Activated naive CD8-positive, alpha-beta T cell treated with anti-CD3 and anti-CD28 coated beads, Interleukin-2, amount 10 ng/mL, durations not matched to agents 7 days and 5 days (primary cell): Measurements from ENCODE around the gene CCKAR. TPM values are rescaled to one million over a fixed set of nuclear protein-coding genes. Genes with fewer than 3 reads are reported as not detected.

Source experiments
- ATAC-seq: fragments of 150-1000 bp; cut with Tn5 transposase; one replicate; pipeline ENCODE4 v1.10.0; 2021; ENCODE audit warnings: low read depth, moderate library complexity
- POLR2A ChIA-PET: fragments of 350-600 bp; sonication (Branson Sonifier 250); formaldehyde crosslinking; loops from one replicate; lab custom pipeline; 2021; ENCODE audit warnings: antibody characterized with exemption; lab: Charles Lee
- DNase-seq: peaks from one replicate; pipeline ENCODE4 v3.0.0; 2021
- H3K27ac Mint-ChIP-seq: one replicate; pipeline ENCODE4 v1.8.0; 2022; ENCODE audit warnings: mild to moderate bottlenecking, mixed read lengths
- H3K27me3 Mint-ChIP-seq: one replicate; pipeline ENCODE4 v1.8.0; 2022; ENCODE audit warnings: mild to moderate bottlenecking, moderate library complexity, mixed read lengths
- H3K36me3 Mint-ChIP-seq: one replicate; pipeline ENCODE4 v1.8.0; 2021; ENCODE audit warnings: mild to moderate bottlenecking, mixed read lengths
- H3K4me1 Mint-ChIP-seq: one replicate; pipeline ENCODE4 v1.8.0; 2021; ENCODE audit warnings: mixed read lengths
- H3K4me3 Mint-ChIP-seq: one replicate; pipeline ENCODE4 v1.8.0; 2022; ENCODE audit warnings: mild to moderate bottlenecking, moderate library complexity, mixed read lengths
- H3K9me3 Mint-ChIP-seq: one replicate; pipeline ENCODE4 v1.8.0; 2021; ENCODE audit warnings: mixed read lengths
- total RNA-seq, 2 experiments: library from RNA; stranded (reverse); gene quantifications; one replicate each; pipeline ENCODE4 v1.2.3, GENCODE V29; 2021

CCKAR gene
- total RNA-seq, 2 experiments from 2014 or later: not detected

DNA sequence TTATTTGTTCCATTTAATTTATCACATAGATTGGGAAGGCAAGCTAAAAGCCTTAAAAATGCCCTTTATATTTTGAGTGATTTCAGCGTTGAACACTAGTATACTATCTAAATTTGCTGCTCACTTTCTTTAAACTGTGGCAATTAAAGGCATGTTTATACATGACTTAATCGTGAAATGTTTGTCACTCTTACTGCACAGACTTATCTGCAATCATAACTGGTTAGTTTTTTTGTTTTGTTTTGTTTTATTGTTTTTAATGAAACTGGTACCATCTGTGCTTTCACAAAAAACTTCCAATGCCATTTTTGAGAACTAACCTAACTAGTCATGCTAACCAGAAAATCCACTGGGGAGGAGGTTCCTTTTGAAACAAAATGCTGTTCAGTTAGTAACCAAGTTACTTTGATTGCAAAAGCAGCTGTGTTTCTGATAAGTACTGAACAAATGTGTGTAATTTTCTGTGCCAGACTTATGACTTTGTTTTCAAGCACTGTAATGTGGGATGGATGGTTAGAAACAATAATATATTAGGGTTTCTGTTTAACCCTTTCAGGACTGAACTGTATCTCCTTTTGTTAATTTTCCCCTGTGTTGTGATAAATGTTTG lies 56.1 kb downstream of the CCKAR start:
- POLR2A ChIA-PET: no interaction called here

DNA sequence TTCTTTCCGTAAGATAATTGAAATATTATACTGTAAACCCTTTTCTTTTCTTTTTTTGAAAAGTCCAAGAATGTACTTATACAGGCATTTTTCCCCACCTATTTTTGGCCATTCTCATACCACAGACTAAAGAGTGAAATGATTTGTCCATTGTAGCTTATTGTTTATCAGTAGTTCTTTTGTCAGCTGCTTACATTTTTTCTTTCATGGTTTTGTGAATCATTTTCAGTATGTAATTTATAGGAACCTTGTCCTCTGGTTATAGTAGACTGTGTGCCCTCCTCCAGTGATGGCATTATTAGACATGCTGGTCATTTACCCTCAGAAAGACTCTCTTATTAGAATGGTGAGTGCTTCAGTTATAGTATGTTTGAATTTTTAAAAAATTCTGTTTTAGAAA lies 56.7 kb downstream of the CCKAR start:
- no peaks in the 10 kb centered on the region for H3K27me3 Mint-ChIP-seq
- ATAC-seq (no peak), DNase-seq (no peak)
- no peak overlapping the region for H3K27ac Mint-ChIP-seq
- POLR2A ChIA-PET: no interaction called here
- peaks cover 12% of the 10 kb centered on the region for H3K36me3 Mint-ChIP-seq
- H3K9me3 Mint-ChIP-seq: no peaks in the 10 kb centered on the region
- H3K4me3 Mint-ChIP-seq: no peak overlapping the region
- H3K4me1 Mint-ChIP-seq: no peaks in the 10 kb centered on the region

More for the DNA sequence above, 56.1 kb downstream of the CCKAR start:
- Mint-ChIP-seq H3K36me3 (peaks cover 12% of the 10 kb centered on the region), H3K4me1 (no peaks in the 10 kb centered on the region), H3K27ac (no peak overlapping the region), H3K9me3 (no peaks in the 10 kb centered on the region), H3K4me3 (no peak overlapping the region), H3K27me3 (no peaks in the 10 kb centered on the region)
- ATAC-seq (no peak), DNase-seq (no peak)

GRCh38 chr4:26432419-26432818 lies 57.9 kb downstream of the CCKAR start:
- H3K27ac Mint-ChIP-seq: no peak overlapping the region
- no peak for ATAC-seq
- H3K4me1 Mint-ChIP-seq: peaks cover 2% of the 10 kb centered on the region
- POLR2A ChIA-PET: no interaction called here
- no peak for DNase-seq
- no peaks in the 10 kb centered on the region for H3K9me3 Mint-ChIP-seq
- no peak overlapping the region for H3K4me3 Mint-ChIP-seq
- peaks cover 12% of the 10 kb centered on the region for H3K36me3 Mint-ChIP-seq
- H3K27me3 Mint-ChIP-seq: no peaks in the 10 kb centered on the region

GRCh38 chr4:26431461-26432180 lies 58.7 kb downstream of the CCKAR start:
- Mint-ChIP-seq H3K4me3 (no peak overlapping the region), H3K27ac (no peak overlapping the region), H3K36me3 (peaks cover 13% of the 10 kb centered on the region), H3K4me1 (peaks cover 2% of the 10 kb centered on the region), H3K9me3 (no peaks in the 10 kb centered on the region), H3K27me3 (no peaks in the 10 kb centered on the region)
- POLR2A ChIA-PET: no interaction called here
- ATAC-seq (no peak), DNase-seq (no peak)

Other genes with a start within 250 kb of the CCKAR start
- gene RBPJ, start 169.5 kb downstream of the CCKAR start, total RNA-seq: 10 to 100 TPM; 60.7 to 75.3 TPM
- gene TBC1D19, start 93.6 kb upstream of the CCKAR start, total RNA-seq: 1 to 10 TPM; 6.5 to 7.0 TPM